Cardiac fibroblast (primary cell): Measurements from ENCODE around the gene SFXN3.

Source experiments
- DNase-seq, 2 donors: peaks; one replicate each; pipeline versions ENCODE4 v3.0.0 to v3.0.0-alpha.2; 2010; ENCODE audit warnings: low read depth in 2 of 2
- H3K4me3 ChIP-seq, 2 donors: replicated peaks in 1 of 2; 1 replicate in 1 of 2; 2 replicates in 1 of 2; pipeline ENCODE4 v1.5.1; 2011; ENCODE audit warnings: low read depth in 2 of 2, low read length in 2 of 2, mild to moderate bottlenecking in 2 of 2, moderate library complexity in 1 of 2
- CTCF ChIP-seq: IDR thresholded peaks from one replicate; pipeline ENCODE4 v1.5.1; 2011; ENCODE audit warnings: low read depth, mild to moderate bottlenecking, low read length, inconsistent platforms

SFXN3 gene

GRCh38 chr10:101090597-101090996 is 59.6 kb downstream of the SFXN3 start:
- TF ChIP-seq CTCF: no peak
- DNase-seq: no peak
- no peak overlapping the region for H3K4me3 ChIP-seq
